PC-3 (cell line): ENCODE data around the gene CES3. TPM values are rescaled to one million over a fixed set of nuclear protein-coding genes. Genes with fewer than 3 reads are reported as not detected.
A peak's percentile ranks its signal among the peaks of the same experiment; 100 is the strongest.

Experiments
- ATAC-seq: fragments of 200-7000 bp; cut with Tn5 transposase; 2 replicates; pipeline ENCODE4 v1.9.1; 2020; ENCODE audit warnings: mild to moderate bottlenecking, moderate library complexity
- BruUV-seq: library from RNA; stranded (reverse); fragments of 400-500 nt; replicated peaks from 2 replicates; lab custom pipeline; 2021; lab: Mats Ljungman, UMichigan
- CTCF ChIA-PET: fragments of 300-600 bp; sonication (Branson Sonifier 250); formaldehyde crosslinking; loops from one replicate; lab custom pipeline; 2022; ENCODE audit warnings: antibody characterized with exemption; lab: Charles Lee
- POLR2A ChIA-PET: fragments of 300-600 bp; sonication (Branson Sonifier 250); formaldehyde crosslinking; loops from one replicate; lab custom pipeline; 2022; ENCODE audit warnings: antibody characterized with exemption; ENCODE audit not compliant: unreplicated experiment; lab: Charles Lee
- DNase-seq: peaks from one replicate; pipeline ENCODE4 v3.0.0-alpha.2; 2015
- H2AFZ ChIP-seq: fragments of 300-600 bp; sonication (generic); 2 replicates; pipeline ENCODE4 v1.6.0; 2016; ENCODE audit warnings: antibody characterized with exemption, low read length
- H3F3A ChIP-seq: fragments of 300-600 bp; sonication (generic); one replicate; pipeline ENCODE4 v1.6.0; 2017; ENCODE audit warnings: antibody characterized with exemption, low read length, control low read depth, mild to moderate bottlenecking; ENCODE audit not compliant: unreplicated experiment
- H3K27ac ChIP-seq: fragments of 300-600 bp; sonication (generic); 2 replicates; pipeline ENCODE4 v1.5.1; 2016; ENCODE audit warnings: mild to moderate bottlenecking, low read length
- H3K27me3 ChIP-seq: fragments of 300-600 bp; sonication (generic); 2 replicates; pipeline ENCODE4 v1.6.1; 2016; ENCODE audit warnings: low read length, mixed read lengths
- H3K36me3 ChIP-seq: fragments of 300-600 bp; sonication (generic); 2 replicates; pipeline ENCODE4 v1.6.1; 2016; ENCODE audit warnings: low read depth, mixed run types, low read length, mixed read lengths
- H3K4me1 ChIP-seq: fragments of 300-600 bp; sonication (generic); 2 replicates; pipeline ENCODE4 v1.5.1; 2016; ENCODE audit warnings: low read length; ENCODE audit not compliant: insufficient read depth
- H3K4me2 ChIP-seq: fragments of 300-600 bp; sonication (generic); 2 replicates; pipeline ENCODE4 v1.6.0; 2016; ENCODE audit warnings: low read length
- H3K4me3 ChIP-seq: fragments of 300-600 bp; sonication (generic); 2 replicates; pipeline ENCODE4 v1.5.1; 2016; ENCODE audit warnings: mild to moderate bottlenecking, low read length, mixed read lengths
- H3K79me2 ChIP-seq: fragments of 300-600 bp; sonication (generic); 2 replicates; pipeline ENCODE4 v1.6.1; 2017; ENCODE audit warnings: low read length, mixed read lengths
- H3K9ac ChIP-seq: fragments of 300-600 bp; sonication (generic); 2 replicates; pipeline ENCODE4 v1.6.0; 2016; ENCODE audit warnings: mild to moderate bottlenecking, low read length
- H3K9me2 ChIP-seq: fragments of 300-600 bp; sonication (generic); replicated peaks from 2 replicates; pipeline ENCODE4 v1.6.1; 2016; ENCODE audit warnings: mixed run types, low read length, mixed read lengths
- H3K9me3 ChIP-seq: fragments of 300-600 bp; sonication (generic); 2 replicates; pipeline ENCODE4 v1.6.1; 2016; ENCODE audit warnings: low read length, mixed read lengths
- H4K20me1 ChIP-seq: fragments of 300-600 bp; sonication (generic); 2 replicates; pipeline ENCODE4 v1.6.1; 2016; ENCODE audit warnings: low read length, mixed read lengths
- EZH2 ChIP-seq: fragments of 300-600 bp; sonication (generic); IDR thresholded peaks from one replicate; pipeline ENCODE4 v1.6.1; 2017; ENCODE audit warnings: antibody characterized with exemption, mild to moderate bottlenecking, low read length; ENCODE audit not compliant: unreplicated experiment
- EZH2phosphoT487 ChIP-seq: fragments of 300-600 bp; sonication (generic); IDR thresholded peaks from 2 replicates; pipeline ENCODE4 v1.6.1; 2018; ENCODE audit warnings: mild to moderate bottlenecking, antibody characterized with exemption, low read length, borderline replicate concordance
- intact Hi-C: fragments of 100-400 bp; cut with micrococcal nuclease; formaldehyde crosslinking; loops from 2 replicates; pipeline ENCODE4 v1.9.0; 2023
- total RNA-seq: library from RNA; depleted of rRNA; stranded (reverse); fragments of >200 nt; gene quantifications from 2 replicates; pipeline ENCODE4 v1.2.3, GENCODE V29; 2014
- TF ChIP-seq, protein P1 (sequence below): fragments of 300-600 bp; sonication (generic); conservative IDR thresholded peaks from 2 replicates; pipeline ENCODE4 v1.5.1; 2017; ENCODE audit warnings: antibody characterized with exemption, low read depth, mild to moderate bottlenecking, low read length

CES3 gene
- total RNA-seq, 1 experiment from 2014 or later: 0.26 TPM

DNA sequence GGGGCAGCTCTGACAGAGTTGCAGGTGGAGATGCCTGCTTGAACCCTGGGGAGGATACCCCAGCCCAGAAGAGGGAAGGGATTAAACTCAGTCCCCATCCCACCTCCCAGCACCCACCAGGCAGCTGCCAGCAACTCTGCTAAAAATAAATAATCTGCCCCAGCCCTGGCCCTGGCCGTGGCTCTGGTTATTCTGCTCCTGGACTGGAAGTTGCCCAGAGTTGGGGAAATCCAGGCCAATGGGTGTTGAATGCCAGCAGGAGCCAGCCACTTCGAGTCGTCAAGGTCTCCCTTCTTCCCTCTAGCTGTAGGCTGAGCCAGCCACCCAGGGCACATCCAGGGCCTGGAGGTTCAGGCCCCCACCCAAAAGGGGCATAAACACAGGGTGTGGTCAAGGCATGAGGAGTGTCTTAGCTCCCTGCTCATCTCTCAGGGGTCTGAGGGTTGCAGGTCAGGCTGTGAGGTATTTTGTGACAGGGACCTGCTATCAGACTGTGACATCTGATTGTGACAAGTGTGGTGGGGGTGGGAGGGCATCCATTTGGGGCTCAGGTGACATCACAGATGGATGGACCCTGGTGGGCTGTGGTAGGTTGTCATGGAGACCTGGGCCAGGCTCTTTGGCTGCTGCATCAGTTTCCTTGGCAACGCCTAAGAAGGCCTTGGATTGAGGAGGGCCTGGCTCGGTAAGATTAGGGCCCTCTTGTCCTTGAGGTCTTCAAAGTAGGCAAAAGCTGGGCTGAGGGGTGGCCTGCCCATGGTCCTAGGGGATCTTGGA, 34.7 kb upstream of the CES3 start:
- no peak for ATAC-seq
- intact Hi-C loops: no loop called here
- POLR2A ChIA-PET: no interaction called here
- DNase-seq: no peak
- H3K36me3 ChIP-seq: no peaks in the 10 kb centered on the region; the same call in 1 of the 2 replicates
- H2AFZ ChIP-seq: no peak overlapping the region
- H3K9me2 ChIP-seq: no peaks in the 10 kb centered on the region
- H3K4me2 ChIP-seq: no peak overlapping the region
- H3K9ac ChIP-seq: no peak overlapping the region
- no peaks in the 10 kb centered on the region for H3K79me2 ChIP-seq
- H3K4me3 ChIP-seq: no peak overlapping the region
- H3K27me3 ChIP-seq: peaks cover 13% of the 10 kb centered on the region
- no peaks in the 10 kb centered on the region for H3K9me3 ChIP-seq
- H3K4me1 ChIP-seq: peaks cover 11% of the 10 kb centered on the region; the same call in 1 of the 2 replicates
- CTCF ChIA-PET: no interaction called here
- TF ChIP-seq EZH2phosphoT487: no peak
- no peak for TF ChIP-seq EZH2
- TF ChIP-seq, protein P1, sequence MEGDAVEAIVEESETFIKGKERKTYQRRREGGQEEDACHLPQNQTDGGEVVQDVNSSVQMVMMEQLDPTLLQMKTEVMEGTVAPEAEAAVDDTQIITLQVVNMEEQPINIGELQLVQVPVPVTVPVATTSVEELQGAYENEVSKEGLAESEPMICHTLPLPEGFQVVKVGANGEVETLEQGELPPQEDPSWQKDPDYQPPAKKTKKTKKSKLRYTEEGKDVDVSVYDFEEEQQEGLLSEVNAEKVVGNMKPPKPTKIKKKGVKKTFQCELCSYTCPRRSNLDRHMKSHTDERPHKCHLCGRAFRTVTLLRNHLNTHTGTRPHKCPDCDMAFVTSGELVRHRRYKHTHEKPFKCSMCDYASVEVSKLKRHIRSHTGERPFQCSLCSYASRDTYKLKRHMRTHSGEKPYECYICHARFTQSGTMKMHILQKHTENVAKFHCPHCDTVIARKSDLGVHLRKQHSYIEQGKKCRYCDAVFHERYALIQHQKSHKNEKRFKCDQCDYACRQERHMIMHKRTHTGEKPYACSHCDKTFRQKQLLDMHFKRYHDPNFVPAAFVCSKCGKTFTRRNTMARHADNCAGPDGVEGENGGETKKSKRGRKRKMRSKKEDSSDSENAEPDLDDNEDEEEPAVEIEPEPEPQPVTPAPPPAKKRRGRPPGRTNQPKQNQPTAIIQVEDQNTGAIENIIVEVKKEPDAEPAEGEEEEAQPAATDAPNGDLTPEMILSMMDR: no peak
- no TSS peak for BruUV-seq
- H4K20me1 ChIP-seq: no peaks in the 10 kb centered on the region
- H3F3A ChIP-seq: no peaks in the 10 kb centered on the region
- no peak overlapping the region for H3K27ac ChIP-seq

DNA sequence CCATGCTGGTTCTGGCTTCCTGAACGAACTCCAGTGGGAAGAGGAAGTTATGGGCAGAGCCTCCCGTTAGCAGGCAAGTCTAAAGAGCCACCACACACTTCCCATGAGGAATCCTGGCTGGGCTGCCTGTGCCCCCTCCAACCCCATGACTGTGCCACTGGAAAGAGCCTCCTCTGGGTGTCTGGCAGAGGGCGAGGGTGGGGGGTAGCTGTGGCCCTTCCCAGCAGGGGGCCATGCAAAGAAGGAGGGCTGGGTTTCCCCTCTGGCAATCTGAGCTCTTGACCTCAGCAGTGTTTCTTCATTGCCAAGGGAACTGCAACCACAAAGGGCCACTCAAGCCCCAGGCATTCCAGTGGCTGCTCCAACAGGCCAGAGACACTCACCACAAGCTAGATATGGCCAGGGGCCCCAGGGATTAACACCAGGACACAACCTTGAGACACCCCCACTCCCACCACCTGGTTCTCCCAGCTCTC, 34.1 kb upstream of the CES3 start:
- H3K9ac ChIP-seq: no peak overlapping the region
- H3K27ac ChIP-seq: no peak overlapping the region

More for the DNA sequence above, 34.1 kb upstream of the CES3 start:
- no peaks in the 10 kb centered on the region; the same call in 1 of the 2 replicates for H3K36me3 ChIP-seq
- CTCF ChIA-PET: no interaction called here
- DNase-seq (peak; percentile 39), ATAC-seq (peak; percentile 10; the same call in 1 of the 2 replicates)
- H3K4me3 ChIP-seq: no peak overlapping the region
- TF ChIP-seq EZH2: no peak
- TF ChIP-seq, protein P1: no peak
- TF ChIP-seq EZH2phosphoT487: no peak
- no peaks in the 10 kb centered on the region for H3K9me2 ChIP-seq
- POLR2A ChIA-PET: no interaction called here
- no peak overlapping the region for H3K4me2 ChIP-seq
- H3K4me1 ChIP-seq: peaks cover 11% of the 10 kb centered on the region; the same call in 1 of the 2 replicates
- peaks cover 13% of the 10 kb centered on the region for H3K27me3 ChIP-seq
- H3K79me2 ChIP-seq: no peaks in the 10 kb centered on the region
- H3K9me3 ChIP-seq: no peaks in the 10 kb centered on the region
- intact Hi-C loops: loop anchor here (1.0 kb wide), 1 partner anchor 34 kb away; no protein-coding TSS in a partner anchor
- BruUV-seq: no TSS peak
- H4K20me1 ChIP-seq: no peaks in the 10 kb centered on the region
- H3F3A ChIP-seq: no peaks in the 10 kb centered on the region
- H2AFZ ChIP-seq: no peak overlapping the region
